NCI-H2227 treated with DMSO at 0.1 percent for 48 hours (cell line): ENCODE measurements around the gene SMIM28.
"Not testable (repeated sequence)": the region's sequence is repeated elsewhere in the genome, so short reads cannot be mapped to it uniquely, and the experiment has no call there.

Experiments used
- DNase-seq: peaks from one replicate; lab custom pipeline; 2025; lab: John Stamatoyannopoulos, UW

The SMIM28 gene

DNA sequence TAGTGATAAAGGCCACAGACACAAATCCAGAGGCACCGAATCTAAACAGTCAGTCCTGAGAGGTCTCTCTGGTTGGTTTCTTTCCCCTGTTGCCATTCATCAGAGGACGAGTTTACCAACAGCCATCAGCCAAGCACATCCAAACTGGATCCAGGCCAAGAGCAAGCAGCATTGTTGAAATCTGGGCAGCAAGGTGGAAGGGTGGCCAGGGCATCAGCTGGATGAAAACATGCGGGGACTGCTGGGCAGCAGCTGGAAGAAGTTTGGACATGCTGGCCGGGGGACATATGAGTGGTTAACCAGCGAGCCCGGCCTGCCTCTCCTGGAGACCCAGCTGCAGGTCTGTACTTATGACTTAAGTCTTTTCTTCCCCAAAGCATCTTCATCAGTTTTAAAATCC lies at the start of gene SMIM28:
TSS of gene SMIM28 (plus strand) at position 62 of the 400 bp plus-strand sequence. CDS start at position 230, 168 bp downstream.
- no peak for DNase-seq

DNA sequence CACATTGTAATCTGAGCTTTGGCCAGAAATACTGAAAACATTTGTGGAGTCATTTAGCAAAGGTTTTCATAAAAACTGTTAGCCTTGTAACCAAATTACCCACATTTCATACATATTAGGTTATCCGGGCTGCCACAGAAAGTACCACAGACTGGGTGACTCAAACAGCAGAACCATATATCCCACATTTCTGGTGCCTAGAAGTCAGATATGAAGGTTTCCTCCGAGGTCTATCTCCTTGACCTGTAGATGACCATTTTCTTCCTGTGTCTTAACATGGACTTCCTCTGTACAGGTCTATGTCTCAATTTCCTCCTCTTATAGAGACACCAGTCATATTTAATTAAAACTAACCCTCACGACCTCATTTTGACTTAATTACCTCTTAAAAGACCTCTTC lies 49.5 kb upstream of the SMIM28 start:
- no peak for DNase-seq

DNA sequence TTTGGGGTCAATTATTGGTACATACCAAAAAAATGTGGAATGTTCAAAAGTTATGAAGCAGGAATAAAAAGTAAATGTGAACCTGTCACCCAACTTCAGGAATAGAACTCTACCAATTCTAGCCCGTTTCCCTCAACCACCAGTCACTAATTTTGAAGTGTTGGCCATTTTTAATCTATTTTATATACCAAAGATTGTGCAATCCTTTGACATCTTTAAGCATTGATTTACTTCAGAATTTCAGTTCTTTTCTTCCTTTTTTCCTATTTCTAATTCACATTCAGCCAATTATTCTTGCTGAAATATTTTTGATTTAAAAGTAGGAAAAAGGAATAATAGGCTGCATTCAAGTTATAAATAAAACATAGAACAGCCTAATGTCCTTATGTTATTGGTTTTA lies 46.9 kb upstream of the SMIM28 start:
- DNase-seq: no peak

DNA sequence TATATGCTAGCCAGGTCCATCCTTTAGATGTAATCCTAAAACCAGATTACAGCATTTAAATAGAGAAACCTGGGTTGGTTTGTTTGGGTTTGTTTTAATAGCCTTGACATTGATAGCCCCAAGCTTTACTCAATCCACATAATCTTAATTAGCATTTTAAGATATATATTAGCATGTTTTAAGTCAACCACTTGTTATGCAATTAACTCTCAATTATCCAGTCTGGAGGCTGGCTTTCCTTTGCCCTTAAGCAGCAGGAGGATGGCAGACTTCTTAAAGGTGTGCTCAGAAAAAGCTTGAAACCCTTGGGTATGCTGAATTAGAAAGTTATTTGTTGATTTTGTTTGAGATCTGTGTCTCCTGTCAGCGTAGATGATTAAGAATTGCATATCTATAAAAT lies 46.3 kb upstream of the SMIM28 start:
- no peak for DNase-seq

DNA sequence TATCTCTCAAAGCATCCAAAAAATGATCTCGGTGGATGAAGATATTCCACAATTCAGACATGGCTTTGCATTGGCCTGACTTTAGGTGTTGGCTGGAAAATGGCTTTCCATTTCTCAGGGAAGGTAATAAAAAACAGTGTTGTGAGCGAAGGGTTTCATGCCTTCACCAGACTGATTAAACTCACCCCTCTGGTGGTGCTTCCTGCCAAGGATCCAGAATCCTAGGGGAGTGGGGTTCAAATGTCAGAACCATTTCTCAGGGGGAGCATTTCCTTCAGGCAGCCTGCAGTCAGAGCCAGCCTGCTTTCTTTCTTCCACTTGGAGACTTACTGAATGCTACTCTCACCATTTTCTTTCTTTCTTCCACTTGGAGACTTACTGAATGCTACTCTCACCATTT lies 45.7 kb upstream of the SMIM28 start:
- no peak for DNase-seq

DNA sequence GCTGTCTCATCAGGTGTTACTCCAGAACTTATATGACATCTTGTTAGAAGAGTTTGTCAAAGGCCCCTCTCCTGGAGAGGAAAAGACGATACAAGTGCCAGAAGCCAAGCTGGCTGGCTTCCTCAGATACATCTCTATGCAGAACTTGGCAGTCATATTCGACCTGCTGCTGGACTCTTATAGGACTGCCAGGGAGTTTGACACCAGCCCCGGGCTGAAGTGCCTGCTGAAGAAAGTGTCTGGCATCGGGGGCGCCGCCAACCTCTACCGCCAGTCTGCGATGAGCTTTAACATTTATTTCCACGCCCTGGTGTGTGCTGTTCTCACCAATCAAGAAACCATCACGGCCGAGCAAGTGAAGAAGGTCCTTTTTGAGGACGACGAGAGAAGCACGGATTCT lies 43.7 kb upstream of the SMIM28 start:
- no peak for DNase-seq

DNA sequence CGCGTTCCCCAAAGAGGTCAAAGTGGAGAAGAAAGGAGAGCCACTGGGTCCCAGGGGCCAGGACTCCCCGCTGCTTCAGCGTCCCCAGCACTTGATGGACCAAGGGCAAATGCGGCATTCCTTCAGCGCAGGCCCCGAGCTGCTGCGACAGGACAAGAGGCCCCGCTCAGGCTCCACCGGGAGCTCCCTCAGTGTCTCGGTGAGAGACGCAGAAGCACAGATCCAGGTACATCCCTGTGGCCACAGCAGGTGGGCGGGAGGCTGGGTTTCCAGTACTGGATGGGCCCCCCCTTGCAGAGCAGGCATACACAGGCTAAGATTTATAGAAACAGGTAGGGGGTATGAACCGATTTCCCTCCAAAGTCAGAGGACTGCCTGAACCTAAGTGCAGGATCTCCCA lies 42.7 kb upstream of the SMIM28 start:
- DNase-seq: no peak

DNA sequence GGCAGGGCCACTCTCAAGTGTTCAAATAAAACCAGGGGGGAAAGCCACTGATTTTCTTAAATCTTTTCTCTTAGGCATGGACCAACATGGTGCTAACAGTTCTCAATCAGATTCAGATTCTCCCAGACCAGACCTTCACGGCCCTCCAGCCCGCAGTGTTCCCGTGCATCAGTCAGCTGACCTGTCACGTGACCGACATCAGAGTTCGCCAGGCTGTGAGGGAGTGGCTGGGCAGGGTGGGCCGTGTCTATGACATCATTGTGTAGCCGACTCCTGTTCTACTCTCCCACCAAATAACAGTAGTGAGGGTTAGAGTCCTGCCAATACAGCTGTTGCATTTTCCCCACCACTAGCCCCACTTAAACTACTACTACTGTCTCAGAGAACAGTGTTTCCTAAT lies 41.5 kb upstream of the SMIM28 start:
- peak; percentile 1 for DNase-seq

DNA sequence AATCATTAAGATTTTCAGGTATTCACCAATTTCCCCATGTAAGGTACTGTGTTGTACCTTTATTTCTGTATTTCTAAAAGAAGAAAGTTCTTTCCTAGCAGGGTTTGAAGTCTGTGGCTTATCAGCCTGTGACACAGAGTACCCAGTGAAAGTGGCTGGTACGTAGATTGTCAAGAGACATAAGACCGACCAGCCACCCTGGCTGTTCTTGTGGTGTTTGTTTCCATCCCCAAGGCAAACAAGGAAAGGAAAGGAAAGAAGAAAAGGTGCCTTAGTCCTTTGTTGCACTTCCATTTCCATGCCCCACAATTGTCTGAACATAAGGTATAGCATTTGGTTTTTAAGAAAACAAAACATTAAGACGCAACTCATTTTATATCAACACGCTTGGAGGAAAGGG lies 40.6 kb upstream of the SMIM28 start:
- DNase-seq: no peak

DNA sequence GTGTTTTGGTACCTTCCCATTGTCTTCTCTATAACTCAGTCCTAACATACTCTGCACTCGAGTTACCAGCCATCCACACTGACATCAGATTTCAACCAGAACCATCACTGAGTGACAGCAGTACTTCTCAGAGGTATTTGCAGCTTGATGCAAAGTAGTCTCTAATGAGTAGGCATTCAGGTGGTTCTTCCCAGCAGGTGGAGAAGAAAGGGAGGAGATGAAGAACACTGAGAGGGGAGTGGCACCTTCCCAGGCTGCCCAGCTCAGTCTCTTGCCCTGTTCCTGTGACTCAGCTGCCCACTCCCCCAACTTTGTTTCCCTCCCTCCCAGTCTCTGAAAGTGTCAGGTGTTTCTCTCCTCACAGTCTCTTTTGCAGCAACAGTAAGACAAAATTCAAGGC lies 38.7 kb upstream of the SMIM28 start:
- DNase-seq: no peak

DNA sequence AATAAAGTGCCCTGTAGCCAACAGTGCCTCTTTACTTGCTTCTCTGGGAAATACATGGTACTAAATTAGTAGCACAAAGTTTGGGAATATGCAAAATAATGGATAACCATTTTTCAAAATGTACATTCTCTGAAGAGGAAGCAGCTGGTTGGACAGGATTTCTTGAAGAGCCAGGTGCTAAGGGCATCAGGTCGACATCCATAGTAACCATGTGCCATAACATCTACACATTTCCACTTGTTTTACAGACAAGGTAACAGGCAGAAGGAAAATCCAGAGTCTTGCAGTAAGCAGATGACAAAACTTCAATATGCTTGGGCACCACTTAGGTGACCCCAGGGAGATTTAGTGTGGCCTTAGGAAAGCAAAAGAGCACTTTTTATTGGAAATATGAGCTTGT lies 36.5 kb upstream of the SMIM28 start:
- no peak for DNase-seq

DNA sequence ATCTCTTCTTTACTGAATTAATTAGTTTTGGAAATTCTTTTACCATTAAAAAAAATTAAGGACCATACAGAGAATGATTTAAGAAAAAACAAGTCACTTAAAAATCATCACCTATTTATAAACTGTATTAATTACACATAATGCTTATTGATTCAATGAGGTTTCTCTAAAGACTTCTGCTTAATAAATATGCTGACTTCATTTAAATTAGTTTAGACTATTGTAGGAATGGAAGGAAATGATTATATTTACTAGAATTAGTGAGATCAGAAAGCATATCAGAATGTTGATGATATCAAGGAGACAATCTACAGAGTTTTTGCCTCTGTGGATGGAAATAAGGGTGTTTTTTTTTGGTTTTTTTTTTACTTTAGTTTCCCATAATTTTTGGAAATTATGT lies 34.6 kb upstream of the SMIM28 start:
- no peak for DNase-seq

DNA sequence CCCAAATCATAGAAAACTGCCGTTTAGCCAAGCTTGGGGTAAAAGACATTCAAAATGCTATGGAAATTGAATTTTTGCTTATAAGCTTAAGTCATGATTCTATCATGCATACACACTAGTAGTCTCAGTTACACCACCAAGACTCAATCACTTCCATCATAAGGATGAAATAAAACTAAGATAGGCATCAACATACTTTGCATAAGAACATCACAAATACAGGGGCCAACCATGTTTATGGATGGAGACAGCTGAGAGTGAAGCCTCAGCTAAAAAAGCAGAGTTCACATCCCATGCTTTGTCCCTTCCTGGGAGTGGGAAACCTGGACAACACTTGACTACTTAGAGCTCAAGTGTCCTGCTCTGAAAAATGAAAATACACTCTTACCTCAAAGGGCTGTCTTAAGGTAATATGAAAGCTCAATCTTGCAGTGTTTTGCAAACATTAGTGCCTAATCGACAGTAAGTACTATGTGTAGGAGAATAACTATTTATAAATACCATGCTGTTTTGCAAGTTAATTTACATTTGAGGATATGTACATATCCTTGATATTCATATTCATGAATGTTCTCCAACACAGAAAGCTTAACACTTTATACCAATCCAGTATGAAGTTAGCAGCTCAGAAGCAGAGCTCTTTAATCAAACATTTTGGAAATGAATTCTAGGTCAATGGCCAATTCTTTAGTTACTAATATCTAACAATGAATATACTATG lies 32.0 kb upstream of the SMIM28 start:
- no peak for DNase-seq

DNA sequence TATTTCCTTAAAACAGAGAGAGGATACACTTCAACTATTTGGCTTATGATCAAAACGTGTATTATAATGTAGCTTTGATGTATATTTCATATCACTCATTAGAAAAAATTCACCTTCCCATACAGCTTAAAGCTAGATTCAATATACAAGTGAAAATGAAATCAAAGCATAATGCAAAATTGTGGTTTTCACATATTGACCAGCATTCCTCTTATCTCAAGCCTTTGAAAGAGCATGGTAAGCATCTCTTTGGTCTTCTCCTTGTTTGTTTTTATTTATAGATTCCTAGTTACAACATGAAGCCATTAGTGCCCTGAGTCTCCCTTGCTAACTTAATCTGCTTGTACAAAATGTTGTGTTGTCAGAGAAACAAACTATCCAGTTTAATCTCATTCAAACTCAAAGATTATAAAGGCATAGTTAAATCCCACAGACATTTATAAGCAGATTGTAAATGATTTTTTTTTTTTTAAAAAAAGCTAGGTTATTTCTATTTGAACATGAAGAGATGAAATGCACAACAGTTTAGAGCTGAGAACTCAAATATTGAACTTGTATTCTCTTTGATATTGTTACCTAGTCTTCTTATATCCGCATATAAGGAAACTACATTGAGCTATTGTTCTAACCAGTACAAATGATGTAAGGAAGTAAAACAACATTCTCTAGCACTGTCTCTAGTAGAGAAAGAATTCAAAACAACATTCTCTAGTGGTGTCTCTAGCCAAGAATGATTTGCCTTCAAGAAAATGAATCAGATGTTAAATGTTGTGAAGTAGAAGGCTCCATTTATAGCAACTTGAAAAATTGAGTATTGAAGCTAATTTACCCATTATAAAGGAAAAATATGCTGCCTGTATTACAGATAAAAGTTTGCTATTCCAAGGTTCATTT lies 31.2 kb upstream of the SMIM28 start:
- DNase-seq: no peak

DNA sequence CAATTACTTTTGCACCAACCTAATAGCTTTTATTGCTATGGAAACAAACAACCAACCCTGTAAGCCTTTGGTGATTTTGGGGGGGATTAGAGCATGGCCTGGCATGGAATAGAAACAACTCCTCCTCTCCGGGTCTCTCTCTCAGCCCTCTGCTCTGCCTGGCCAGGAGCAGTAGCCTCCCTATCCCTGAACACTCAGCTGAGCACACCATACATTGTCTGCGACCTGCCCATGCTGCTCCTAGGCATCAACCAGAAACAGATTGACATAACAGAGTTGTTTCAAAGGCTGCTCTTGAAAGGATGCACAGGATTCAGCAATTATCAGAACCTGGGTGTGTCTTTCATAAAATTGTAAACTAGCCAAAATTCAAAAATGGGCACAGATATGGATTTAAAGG lies 29.8 kb upstream of the SMIM28 start:
- DNase-seq: no peak

DNA sequence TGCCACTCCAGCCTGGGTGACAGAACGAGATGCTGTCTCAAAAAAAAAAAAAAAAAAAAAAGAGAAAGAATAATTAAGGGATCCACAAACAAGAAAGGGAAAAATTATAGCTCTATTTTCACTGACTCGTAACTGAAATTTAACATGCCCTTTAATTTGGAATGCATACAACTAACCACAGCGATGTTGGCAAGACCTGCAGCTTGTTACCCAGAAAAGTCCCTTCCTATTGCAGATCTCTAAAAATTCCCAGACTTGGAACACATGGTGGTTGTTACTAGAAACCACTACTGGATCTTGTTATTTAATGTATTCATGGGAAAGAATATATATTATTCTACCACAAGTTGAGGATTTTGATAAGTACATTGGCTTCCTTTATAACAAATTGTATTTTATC lies 27.8 kb upstream of the SMIM28 start:
- DNase-seq: no peak

DNA sequence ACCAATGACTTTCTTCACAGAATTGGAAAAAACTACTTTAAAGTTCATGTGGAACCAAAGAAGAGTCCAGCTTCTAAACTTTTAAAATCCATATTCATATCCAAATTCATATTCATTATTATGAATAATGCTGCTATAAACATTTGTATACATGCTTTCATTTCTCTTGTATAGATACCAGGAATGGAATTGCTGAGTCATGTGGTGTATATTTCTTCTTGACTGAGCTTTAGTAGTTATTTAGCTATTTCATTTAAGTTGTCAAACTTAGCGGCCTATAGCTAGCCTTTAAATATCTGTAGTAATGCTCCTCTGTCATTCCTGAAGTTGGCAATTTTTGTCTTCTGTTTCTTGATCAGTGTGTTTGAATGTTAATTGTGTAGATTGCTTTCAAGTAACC lies 19.8 kb upstream of the SMIM28 start:
- no peak for DNase-seq

DNA sequence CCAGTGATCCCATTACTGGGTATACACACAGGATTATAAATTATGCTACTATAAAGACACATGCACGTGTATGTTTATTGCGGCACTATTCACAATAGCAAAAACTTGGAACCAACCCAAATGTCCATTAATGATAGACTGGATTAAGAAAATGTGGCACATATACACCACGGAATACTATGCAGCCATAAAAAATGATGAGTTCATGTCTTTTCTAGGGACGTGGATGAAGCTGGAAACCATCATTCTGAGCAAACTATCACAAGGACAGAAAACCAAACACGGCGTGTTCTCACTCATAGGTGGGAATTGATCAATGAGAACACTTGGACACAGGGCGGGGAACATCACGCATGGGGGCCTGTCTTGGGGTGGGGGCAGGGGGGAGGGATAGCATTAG lies 9.0 kb upstream of the SMIM28 start:
- DNase-seq: not testable (repeated sequence)

DNA sequence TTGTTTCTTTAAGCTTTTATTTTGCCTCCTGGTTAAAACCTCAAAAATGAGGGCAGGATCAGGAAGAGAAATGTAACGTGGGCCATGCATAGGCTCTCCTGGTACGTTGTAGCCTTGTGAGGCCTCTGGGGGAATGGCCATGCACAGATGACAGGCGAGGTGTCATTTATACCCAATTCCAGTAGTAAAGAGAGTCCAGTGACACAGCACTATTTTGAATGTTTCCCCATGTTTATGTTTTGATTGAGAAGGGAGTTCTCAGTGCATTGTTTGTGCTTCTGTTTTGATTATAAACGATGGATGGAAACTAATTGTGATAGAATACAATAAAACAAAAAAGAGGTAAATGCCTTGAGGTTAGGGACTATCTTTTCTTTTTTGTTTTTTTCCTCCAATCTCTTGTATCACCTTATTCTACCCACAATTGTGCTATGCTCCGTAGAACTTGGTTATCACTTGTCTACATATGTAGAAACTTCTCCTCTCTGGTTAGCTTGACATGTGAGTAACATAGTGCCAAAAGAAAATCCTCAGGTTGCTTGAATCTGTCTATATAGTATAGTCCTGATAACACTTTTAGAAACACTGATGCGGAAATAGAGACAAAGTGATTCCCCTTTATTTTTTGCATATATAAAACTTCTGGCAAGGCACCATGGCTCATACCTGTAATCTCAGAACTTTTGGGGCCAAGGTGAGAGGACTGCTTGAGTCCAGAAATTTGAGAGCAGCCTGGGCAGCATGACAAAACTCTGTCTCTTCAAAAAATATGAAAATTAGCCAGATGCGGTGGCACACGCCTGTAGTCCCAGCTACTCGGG lies 6.9 kb upstream of the SMIM28 start:
- no peak for DNase-seq

DNA sequence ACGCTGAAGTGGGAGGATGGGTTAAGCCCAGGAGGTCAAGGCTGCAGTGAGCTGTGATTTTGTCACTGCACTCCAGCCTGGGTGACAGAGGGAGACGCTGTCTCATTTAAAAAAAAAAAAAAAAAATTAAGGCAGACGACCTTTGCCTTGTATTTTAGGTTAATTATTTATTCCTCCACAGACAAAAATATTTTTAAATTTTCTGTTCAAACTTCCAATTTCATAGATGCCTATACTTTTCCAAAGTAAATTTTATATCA lies 6.3 kb upstream of the SMIM28 start:
- no peak for DNase-seq

DNA sequence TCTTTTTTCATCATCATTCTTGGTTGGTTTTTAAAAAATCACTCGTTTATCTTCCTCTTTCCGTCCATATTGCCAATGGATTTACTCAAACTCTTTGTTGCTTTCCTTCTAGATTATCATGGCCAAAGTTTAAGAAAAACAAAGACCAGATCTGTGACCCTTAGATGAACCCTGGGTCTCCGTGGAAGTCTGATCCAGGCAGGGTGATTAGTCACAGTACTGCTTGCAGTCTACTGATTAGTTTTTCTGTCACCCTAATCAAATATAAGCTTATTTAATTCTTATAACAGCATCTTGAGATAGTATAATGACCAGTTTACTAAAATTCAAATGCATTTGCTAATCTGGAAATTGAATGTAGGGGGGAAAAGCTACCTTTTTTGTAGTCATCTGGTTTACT lies 6.0 kb upstream of the SMIM28 start:
- DNase-seq: no peak

DNA sequence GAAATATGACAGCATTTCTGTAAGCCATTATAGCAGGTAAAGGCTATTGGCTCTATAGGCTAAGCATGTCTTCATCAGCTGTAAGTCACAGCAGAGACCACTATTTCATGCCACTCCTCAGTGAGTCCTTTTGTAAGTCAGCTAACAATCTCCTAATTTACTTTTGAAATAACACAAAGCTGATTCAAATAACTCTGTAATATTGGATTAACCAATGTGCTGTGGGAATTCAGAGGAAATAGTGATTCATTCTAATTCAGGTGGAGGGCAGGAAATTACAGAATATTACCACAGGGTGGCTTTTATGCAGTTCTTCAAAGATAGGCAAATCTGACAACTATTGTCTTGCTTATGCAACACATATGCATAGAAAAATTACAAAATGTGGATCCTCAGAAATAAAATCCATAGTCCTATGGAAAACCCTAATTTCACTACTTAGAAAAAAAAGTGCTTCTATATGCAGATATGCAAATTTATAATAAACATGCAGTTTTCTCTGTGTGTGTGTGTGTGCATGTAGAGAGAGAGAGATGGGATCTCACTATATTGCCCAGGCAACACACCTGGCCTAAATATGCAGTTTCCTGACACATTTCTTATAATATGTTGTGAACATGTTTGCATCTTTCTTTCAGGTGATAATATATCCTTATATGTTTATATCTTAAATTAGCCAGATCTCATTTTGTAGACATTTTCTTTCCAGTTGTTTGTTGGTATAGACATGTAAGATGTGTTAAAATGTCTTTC lies 4.8 kb upstream of the SMIM28 start:
- no peak for DNase-seq
